COLO668 (cell line): ENCODE results near the gene EID3.

Experiments
- DNase-seq: peaks from one replicate; lab custom pipeline; 2025; ENCODE audit not compliant: unreplicated experiment; lab: John Stamatoyannopoulos, UW

Gene EID3

DNA sequence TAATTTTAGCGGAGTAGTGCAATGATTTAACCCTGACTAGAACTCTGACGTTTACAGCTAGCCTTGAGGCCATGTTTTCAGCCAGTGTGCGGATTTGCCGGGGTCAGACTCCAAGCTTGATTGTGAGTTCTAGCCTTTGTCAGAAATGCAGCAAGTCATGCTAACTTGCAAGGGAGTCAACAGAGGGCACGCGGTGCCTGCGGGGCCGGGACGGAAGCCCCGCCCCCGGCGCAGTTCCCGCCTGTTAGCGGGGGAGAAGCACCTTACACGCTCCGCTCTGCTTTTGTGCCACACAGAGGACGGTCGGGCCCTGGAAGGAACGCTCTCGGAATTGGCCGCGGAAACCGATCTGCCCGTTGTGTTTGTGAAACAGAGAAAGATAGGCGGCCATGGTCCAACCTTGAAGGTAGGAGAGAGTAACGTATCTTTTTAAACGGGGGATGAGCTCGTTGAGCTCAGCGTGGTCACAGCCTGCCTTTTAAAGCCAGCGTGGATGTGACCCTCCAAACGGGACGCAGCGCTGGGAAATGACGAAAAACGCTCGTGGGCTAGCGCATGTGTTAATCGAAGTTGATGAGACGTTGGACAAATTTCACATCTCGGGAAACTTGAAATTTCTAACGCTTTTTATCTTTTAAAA is 14.8 kb upstream of the EID3 start:
- peak; percentile 94 for DNase-seq

DNA sequence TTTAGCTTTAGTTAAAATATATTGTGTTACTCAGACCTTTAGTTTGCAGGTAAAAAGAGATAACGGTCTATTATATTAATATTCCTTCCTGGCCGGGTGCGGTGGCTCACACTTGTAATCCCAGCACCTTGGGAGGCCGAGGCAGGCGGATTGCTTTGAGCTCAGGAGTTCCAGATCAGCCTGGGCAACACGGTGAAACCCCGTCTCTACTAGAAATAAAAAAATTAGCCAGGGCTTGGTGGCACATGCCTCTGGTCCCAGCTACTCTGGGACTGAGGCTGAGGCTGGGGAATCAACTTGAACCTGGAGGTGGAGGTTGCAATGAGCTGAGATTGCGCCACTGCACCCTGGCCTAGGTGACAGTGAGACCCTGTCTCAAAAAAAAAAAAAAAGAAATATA is 13.2 kb upstream of the EID3 start:
- no peak for DNase-seq

DNA sequence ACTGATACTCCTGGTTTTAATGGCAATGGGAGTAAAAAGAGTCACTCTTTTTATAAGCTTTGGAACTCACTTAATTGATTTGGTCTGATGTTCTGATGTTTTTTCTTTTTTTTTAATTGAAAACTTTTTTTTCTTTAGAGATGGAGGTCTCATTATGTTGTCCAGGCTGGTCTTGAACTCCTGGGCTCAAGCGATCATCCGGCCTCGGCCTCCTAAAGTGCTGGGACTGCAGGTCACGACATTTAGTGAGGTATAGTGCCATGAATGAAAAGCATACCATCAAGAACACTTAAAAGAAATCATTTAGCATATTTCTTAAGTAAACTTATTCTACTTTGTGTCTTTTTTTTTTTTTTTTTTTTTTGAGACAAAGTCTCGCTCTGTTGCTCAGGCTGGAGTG is 12.7 kb upstream of the EID3 start:
- DNase-seq = no peak

DNA sequence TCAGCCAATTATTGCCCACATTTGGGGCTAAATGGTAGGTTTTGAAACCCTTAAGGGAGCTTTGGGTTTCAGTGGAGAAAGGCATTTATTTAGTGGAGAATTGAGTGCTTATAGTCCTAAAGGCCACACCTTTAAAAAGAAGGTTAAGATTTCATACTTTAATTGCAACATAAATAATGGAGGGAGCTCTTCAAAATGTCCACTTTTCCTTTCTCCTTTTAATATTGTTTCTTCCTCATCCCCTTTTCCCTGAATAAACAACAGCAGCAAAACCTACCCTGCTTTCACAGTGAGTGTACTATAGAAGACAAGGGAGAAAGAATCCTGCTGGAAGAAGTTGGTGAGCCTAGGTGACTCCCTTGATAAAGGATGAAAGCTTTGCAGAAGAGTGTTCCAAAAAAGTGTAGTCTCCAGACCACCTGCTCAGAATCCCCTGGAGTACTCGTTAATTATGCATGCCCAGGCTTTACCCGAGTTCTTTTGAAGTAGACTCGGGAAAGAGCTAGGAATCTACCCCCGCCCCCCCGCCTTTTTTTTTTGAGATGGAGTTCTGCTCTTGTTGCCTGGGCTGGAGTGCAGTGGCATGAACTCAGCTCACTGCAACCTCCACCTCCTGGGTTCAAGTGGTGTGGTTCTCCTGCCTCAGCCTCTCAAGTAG is 11.5 kb upstream of the EID3 start:
- DNase-seq = no peak

DNA sequence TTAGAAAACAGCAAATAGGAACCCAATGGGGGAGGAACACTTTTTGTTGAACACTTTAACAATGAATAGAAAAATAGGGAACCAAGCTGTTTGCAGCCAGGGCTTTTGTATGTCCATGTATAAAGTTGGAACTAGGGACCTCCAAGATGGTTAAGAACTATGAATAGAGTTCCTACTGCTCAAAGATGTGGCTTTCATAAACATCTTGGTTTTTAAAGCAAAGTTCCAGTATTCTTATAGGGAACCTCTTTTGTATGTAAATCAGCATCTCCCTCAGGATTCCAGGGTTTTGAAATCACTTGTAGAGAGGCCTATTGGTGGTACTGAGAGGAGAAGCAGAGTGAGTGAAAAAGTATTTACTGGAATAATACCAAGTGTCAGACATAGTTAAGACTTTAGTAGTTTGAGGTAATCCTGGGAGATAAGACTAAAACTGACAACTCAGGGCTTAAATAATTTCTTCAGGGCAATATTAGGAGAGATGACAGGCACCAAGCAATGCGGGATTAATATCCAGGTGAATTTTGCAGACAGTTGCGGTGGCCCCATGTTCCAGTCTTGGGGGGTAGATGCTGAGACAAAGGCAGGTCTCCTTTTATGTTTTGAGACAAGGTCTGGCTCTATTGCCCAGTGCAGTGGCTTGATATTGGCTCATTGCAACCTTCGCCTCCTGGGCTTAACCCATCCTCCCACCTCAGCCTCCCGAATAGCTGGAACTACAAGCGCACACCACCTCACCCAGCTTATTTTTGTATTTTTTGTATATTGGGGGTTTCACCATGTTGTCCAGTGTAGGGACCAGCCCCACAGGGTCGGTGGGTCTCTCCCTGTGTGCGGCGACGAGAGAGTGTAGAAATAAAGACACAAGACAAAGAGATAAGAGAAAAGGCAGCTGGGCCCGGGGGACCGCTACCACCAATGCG is 10.4 kb upstream of the EID3 start:
- no peak for DNase-seq

DNA sequence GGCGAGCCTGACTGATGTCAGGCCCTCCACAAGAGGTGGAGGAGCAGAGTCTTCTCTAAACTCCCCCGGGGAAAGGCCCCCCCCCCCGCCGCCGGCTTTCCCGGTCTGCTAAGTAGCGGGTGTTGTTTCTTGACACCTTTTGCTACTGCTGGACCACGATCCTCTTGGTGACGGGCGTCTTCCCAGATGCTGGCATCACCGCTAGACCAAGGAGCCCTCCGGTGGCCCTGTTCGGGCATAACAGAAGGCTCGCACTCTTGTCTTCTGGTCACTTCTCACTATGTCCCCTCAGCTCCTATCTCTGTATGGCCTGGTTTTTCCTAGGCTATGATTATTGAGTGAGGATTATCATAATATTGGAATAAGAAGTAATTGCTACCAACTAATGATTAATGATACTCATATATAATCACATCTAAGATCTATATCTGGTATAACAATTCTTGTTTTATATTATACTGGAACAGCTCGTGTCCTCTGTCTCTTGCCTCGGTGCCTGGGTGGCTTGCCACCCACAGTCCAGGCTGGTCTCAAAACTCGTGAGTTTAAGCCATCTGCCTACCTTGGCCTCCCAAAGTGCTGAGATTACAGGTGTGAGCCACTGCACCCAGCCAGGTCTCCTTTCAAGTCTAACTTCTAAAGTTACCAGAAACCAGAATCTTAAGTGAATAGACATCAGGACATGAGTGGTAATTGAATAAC is 9.2 kb upstream of the EID3 start:
- DNase-seq = peak; percentile 46

DNA sequence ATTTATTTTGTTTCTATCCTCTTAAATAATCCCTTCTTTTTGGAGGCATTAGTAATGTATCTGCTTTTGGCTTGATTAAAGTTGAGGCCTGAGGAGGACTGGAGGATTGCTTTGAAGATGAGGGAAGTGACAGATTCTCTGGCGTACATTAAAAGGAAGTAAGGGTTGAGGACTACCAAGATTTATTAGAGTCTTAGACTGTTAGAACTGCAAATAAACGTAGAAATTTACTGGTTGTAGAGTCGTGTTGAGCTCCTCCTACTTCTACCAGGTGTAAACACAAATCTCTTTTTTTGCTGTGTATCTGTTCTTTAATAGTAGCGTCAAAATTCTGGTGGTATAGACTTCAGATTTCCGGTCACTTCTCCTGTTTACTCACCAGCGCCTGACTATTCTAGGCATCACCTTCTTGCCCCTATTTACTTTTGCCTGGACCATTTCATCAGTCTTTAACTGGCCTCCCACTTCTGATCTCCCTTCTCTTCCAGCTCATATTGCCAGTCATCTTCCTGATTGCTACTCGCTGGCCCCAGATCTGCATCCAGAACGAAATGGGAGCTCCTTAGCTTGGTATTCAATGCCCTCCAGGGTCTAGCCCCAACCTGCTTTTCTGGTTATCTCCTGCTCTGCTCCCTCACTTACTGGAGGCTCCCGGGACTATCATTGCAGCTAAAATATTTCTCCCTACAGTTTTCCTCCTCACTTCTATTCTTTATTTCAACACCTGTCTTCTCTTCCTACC is 8.4 kb upstream of the EID3 start:
- no peak for DNase-seq

DNA sequence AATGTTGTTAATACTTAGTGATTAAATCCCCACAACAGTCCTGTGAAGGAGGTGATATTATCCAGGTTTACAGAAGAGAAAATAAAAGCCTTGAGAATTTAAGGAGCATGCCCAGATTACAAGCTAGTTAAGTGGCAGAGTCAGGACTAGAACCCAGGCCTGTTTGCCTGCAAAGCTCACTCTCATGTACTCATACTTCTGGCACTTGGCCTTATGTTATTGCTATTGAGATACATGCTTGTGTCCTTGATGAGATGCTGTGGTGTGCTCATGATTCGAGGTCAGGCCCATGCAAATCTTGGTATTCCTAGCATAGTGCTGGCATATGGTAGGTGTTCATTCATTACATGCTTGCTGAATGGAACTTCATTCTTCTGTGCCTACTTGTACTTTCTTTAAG is 7.6 kb upstream of the EID3 start:
- DNase-seq = no peak

DNA sequence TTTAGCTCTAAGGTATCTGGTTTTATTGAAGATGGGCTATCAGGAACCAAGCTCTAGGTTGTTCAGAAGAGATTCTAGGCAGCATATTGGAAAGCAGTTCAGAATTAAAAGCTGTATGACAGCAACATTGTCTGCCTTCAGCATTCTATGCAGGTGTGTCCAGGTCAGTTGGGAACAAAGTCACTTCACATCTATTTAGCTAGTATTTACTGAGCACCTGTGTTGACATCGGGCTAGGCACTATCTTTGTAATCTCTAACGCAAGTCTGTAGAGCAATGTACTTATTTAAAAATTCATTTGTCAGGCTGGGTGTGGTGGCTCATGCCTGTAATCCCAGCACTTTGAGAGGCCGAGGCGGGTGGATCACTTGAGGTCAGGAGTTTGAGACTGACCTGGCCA is 6.8 kb upstream of the EID3 start:
- DNase-seq = no peak

DNA sequence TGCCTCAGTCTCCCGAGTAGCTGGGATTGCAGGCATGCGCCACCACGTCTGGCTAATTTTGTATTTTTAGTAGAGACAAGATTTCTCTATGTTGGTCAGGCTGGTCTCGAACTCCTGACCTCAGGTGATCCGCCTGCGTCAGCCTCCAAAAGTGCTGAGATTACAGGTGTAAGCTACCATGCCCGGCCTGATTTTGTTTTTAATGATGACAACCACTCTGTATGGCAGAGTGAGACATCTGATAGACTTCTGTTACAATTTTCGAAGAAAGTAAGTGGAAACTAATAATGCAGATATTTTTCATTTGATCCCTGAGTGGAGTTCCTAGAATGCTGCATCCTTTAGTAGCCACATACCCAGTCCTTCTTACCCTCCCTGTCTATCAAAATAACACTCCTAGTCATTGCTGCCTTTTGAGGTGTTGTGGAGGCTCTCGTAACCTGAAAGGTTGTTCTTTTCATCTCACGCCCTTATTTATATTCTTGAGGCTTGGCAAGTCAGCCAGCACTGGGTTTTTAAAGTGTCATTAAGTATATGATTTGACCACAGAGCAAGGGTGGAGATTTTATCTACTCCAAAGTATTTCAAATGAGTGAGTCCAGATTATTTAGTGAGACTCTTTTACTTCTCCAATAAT is 5.9 kb upstream of the EID3 start:
- DNase-seq = no peak

DNA sequence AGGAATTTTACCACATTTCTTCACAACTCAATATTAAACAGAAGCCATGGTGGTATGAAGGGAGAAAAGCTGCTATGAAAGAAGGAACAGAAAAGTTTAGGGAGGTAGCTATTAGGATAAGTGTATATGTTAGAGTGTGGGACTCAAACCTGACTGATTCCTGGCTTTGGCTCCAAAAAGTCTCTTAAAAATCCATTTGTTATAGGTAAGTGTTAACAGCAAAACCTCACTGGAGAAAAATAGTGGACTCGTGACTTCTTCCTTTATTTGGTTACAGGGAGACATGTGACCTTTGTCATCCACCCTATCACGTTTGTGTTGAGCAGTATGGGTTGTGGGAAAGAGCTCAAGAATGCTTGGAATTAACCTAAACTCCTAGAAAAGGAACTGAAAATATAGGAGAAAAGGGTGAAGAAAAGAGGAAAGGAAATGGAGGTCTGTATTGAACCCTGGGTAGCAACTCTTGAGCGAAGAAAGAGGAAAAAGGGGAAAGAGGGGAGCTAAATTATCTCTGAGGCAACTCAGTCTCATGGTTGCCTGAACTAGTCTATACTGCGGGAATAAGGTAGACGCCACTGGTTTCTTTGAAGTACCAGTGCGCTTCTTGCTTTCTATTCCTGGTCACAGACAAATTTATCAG is 3.6 kb upstream of the EID3 start:
- DNase-seq = no peak

DNA sequence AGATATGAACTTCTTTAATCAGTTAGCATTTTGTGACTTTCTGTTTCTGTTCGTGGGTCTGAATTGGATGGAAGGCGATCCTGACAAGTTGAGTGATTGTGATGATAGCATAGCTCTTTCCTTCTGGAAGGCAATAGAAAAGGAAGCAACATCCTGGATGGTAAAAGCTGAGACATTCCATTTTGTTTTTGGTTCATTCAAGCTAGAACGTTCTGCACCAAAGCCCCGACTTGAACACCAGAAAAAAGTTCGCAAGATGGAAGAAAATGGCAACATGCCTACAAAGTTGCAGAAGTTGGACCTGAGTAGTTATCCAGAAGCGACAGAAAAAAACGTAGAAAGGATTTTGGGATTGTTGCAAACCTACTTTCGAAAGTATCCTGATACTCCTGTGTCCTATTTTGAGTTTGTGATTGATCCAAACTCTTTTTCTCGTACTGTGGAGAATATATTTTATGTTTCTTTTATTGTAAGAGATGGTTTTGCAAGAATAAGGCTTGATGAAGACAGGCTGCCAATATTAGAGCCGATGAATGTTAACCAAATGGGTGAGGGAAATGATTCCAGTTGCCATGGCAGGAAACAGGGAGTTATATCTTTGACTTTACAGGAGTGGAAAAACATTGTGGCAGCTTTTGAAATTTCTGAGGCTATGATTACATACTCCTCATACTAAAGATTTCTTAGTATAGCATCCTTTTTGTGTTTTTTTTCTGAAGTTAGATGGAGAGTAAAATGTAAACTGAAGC is 896 bp downstream of the EID3 start:
- DNase-seq = no peak

DNA sequence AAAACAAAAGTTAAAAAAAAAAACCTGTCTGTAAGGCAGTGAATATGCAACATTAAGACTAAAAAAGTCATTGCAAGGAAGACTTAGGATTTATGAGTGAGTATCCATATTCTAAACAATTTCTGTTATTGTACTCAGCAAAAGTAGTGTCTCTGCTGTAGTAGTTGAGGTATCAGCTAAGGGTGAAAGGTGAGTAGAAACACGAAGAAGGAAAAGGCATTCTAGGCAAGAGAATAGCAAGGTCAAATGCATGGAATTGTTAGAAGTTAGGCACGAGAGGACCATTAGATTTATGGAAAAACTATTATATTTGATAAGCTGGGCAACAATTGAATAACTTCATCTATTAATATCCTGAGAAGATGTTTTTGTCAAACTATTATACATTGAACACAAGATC is 1.8 kb downstream of the EID3 start:
- DNase-seq = no peak

DNA sequence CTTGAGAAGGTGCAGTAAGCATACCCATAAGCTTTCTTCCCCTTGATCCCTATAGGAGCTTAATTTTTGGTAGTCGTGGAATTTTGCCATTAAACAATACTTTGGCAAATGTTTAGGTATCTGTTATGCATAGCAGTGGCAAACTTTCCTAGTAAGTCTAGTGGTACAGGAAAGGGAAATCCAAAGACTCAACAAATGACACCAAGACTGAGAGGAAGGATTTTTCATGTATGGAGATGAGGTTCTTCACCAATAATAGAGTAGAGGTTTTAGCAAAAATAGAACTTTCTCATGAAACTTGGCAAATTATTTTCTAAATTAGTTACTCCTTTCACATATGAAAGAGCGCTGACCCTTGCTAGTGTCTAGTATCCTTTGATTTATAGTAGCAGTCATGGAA is 2.8 kb downstream of the EID3 start:
- no peak for DNase-seq

DNA sequence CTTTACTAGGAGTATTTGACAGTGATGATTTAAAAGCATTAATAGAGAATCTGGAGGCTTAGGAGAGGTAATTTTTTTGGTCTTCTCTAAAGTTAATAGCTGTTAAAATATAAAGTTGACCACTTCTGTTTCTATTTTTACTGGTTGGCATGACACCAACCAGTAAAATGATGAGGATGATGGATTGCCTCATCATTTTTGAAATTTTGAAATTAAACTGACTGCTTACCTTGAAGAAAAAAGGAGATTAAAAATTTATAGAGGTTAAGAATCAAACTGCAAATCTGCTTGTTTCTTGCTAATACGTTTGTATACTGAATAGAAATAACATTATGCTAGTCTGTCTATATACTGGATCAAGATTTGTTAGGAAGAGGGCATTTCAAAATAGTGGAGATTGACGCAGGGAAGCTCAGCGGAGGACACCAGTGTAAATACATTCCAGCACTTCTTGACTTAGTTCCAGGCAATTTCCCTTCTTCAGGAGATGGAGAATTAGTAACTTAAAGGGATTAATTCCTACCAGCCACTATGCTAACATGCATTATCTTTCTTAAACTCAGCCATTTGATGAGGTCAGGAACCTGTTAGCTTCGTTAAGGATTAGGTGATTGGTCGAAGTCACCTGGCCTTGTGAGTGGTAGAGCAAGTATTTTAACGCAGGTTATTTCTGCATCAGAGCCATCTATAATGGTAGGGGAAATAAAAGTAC is 3.6 kb downstream of the EID3 start:
- DNase-seq = no peak

DNA sequence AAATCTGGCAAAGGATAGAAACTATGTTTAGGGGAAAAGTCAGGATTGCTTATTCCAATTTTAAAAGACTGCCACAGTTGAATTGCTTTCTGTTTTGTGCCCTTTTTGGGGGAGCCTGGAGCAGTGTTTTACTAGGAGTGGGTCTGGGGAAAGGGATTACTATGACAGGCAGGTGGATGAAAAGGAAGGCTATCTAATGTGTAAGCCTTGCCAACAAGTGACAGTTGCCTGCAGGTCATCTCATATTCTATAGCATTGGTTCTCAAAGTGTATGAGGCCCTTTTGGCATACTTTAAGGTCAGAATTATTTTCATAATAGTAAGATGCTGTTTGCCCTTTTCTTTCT is 4.1 kb downstream of the EID3 start:
- no peak for DNase-seq

DNA sequence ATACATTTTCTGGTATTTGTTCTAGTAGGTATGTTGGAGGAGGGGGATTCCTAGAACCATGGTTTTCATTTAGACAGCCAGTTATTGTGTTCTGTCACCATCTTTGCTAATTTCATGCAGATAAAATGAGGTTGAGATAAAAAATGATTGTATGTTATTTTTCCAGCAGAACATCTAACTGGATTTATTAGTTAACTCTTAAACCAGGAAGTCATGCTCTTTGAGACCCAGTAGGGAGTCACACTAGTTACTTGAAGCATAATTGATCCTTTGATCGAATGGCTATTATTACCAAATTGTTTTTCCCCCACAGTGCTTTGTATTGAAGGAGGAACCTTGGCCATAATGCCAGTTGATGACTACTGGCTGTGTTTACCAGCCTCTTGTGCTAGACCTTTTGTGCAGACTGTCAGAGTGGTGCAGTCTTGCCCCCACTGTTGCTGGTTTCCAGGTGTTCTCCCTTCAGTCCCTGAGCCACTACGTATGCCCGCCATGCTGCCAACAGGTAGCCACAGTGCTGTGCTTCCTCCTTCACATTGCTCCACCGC is 6.0 kb downstream of the EID3 start:
- no peak for DNase-seq
